Transverse colon (tissue), 4 donors: ENCODE measurements around the gene MS4A2.
"Not testable (repeated sequence)": the region's sequence is repeated elsewhere in the genome, so short reads cannot be mapped to it uniquely, and the experiment has no call there.

ENCODE experiments used
- EP300 ChIP-seq: sonication (generic); formaldehyde crosslinking; IDR thresholded peaks from one replicate; pipeline ENCODE4 v1.6.1; 2017; ENCODE audit warnings: antibody characterized with exemption, low read depth
- POLR2A ChIP-seq: fragments of 450-650 bp; IDR thresholded peaks from one replicate; pipeline ENCODE4 v1.6.1; 2016; ENCODE audit warnings: antibody characterized with exemption, mild to moderate bottlenecking, moderate library complexity
- POLR2AphosphoS5 ChIP-seq, 3 donors: sonication (generic); formaldehyde crosslinking; IDR thresholded peaks; one replicate each; pipeline ENCODE4 v1.6.1; 2016; ENCODE audit warnings: antibody characterized with exemption in 3 of 3
- TF ChIP-seq, protein P1 (sequence below), 5 experiments: fragments of 200-600 bp in 3 of 5; fragments of 450-650 bp in 2 of 5; sonication (generic) in 3 of 5; IDR thresholded peaks; 1 replicate in 2 of 5; 2 replicates in 3 of 5; pipeline ENCODE4 v1.5.1; 2016 to 2017; ENCODE audit warnings: antibody characterized with exemption in 5 of 5, inconsistent platforms in 3 of 5, mild to moderate bottlenecking in 2 of 5, moderate library complexity in 1 of 5

DNA sequence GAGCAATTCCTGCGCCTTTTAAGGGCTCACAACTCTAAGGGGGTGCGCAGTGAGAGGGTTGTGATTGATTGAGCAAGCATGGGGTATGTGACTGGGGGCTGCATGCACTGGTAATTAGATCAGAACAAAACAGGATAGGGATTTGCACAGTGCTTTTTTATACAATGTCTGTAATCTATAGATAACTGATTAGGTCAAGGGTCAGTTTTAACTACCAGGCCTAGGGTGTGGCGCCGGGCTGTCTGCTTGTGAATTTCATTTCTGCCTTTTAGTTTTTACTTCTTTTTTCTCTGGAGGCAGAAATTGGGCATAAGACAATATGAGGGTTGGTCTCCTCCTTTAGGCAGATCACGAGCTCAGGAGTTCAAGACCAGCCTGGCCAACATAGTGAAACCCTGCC lies 20.2 kb downstream of the MS4A2 start:
- TF ChIP-seq, protein P1, sequence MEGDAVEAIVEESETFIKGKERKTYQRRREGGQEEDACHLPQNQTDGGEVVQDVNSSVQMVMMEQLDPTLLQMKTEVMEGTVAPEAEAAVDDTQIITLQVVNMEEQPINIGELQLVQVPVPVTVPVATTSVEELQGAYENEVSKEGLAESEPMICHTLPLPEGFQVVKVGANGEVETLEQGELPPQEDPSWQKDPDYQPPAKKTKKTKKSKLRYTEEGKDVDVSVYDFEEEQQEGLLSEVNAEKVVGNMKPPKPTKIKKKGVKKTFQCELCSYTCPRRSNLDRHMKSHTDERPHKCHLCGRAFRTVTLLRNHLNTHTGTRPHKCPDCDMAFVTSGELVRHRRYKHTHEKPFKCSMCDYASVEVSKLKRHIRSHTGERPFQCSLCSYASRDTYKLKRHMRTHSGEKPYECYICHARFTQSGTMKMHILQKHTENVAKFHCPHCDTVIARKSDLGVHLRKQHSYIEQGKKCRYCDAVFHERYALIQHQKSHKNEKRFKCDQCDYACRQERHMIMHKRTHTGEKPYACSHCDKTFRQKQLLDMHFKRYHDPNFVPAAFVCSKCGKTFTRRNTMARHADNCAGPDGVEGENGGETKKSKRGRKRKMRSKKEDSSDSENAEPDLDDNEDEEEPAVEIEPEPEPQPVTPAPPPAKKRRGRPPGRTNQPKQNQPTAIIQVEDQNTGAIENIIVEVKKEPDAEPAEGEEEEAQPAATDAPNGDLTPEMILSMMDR (IDR thresholded peaks at IDR 0.05): not testable (repeated sequence)
- TF ChIP-seq POLR2AphosphoS5 (IDR thresholded peaks at IDR 0.05); EP300; POLR2A: not testable (repeated sequence)
